Endometrial microvascular endothelial cells (primary cell): ENCODE results near the gene UBN1. TPM values are rescaled to one million over a fixed set of nuclear protein-coding genes. Genes with fewer than 3 reads are reported as not detected.

Experiments used
- in situ Hi-C: cut with HindIII; loops from 2 replicates; pipeline ENCODE4 v1.10.0; 2017; ENCODE audit warnings: low sequenced_read_pairs, low pct_unique_long_range_greater_than_20kb; ENCODE audit errors: inconsistent ontology term
- total RNA-seq: library from RNA; depleted of rRNA; stranded (reverse); fragments of >200 nt; gene quantifications from one replicate; pipeline ENCODE4 v1.2.3, GENCODE V29; 2015; ENCODE audit errors: inconsistent ontology term

Gene UBN1
- total RNA-seq, 1 donor from 2014 or later = 28.2 TPM

DNA sequence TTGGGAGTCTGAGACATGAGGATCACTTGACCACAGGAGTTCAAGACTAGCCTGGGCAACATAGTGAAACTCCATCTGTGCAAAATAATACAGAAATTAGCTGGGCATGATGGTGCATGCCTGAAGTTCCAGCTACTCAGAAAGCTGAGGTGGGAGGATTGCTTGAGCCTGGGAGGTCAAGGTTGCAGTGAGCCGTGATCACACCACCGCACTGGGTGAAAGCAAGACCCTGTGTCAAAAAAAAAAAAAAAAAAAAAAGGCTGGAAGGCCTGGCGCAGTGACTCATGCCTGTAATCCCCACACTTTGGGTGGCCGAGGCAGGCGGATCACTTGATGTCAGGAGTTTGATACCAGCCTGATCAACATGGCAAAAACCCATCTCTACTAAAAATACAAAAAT lies 8.1 kb downstream of the UBN1 start:
- in situ Hi-C loops = no loop called here

DNA sequence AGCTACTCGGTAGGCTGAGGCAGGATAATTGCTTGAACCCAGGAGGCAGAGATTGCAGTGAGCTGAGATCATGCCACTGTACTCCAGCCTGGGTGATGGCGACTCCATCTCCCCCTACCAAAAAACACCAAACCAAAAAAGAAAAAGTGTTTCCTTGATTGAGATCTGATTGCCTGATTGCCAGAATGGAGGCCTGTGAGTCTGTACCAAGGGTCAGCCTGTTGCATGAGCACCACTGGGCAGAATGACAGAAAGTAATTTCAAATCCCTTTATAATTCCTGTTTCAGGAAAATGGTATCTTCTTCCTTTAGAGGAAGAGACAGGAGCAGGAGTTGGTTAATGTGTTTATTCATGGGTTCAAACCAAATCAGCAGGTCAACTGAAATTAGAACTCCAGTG lies 8.5 kb downstream of the UBN1 start:
- in situ Hi-C loops = no loop called here

- in situ Hi-C loops = no loop called here
Observed at GRCh38 chr16:4859190-4859899, 12.1 kb downstream of the UBN1 start.

DNA sequence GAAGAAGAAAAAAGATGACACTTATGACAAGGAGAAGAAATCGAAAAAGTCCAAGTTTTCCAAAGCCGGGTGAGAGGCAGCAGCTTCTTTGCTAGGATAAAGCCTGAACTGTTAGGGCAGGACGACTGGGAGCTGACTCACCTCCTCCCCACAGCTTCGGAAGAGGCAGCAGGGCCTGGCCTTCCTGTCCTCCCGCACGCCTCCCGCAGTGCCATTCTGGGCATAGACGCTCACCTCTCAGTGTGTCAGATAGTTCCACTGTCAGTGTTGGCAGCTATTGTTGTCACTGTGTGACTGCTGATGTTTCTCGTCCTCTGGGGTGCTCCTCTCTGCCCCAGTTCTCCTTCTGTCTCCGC lies 12.6 kb downstream of the UBN1 start:
- in situ Hi-C loops = no loop called here

GRCh38 chr16:4860727-4861342 lies 13.6 kb downstream of the UBN1 start:
- in situ Hi-C loops = no loop called here

DNA sequence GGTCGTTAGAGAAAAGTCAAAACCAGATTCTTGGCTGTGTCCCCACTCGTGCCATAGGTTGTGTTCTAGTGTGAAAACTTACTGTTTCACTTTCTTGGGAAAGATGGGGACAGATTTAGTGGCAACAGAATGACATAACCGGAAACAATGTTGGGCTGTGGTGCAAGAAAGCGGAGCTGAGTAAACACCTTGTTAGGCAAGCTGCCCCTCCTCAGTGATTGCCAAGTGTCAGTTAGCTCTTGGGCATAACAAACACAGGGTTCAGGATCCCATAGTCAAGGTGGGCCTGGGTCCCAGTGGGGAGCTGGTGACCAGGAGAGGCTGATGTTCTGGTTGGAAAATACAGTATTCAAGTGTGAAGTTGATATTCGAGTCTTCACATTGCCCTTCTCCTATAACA lies 15.4 kb downstream of the UBN1 start:
- in situ Hi-C loops = no loop called here

GRCh38 chr16:4864728-4865127 lies 17.4 kb downstream of the UBN1 start:
- in situ Hi-C loops = no loop called here

DNA sequence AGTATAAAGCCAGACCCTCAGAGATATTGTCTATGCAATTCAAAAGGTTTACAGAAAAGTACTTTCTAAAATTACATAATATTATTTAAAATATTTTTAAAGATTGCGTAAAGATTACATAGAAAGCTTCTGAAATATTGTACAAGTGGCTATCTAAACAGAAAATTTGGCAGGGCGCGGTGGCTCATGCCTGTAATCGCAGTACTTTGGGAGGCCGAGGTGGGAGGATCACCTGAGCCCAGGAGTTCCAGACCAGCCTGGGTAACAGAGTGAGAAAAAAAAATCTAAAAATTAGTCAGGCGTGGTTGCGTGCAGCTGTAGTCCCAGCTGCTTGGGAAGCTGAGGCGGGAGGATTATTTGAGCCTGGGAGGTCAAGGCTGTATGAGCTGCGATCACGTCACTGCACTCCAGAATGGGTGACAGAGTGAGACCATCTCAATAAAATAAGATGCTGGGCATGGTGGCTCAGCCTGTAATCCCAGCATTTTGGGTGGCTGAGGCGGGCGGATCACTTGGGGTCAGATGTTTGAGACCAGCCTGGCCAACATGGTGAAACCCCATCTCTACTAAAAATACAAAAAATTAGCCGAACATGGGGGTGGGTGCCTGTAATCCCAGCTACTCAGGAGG lies 18.1 kb downstream of the UBN1 start:
- in situ Hi-C loops = no loop called here

DNA sequence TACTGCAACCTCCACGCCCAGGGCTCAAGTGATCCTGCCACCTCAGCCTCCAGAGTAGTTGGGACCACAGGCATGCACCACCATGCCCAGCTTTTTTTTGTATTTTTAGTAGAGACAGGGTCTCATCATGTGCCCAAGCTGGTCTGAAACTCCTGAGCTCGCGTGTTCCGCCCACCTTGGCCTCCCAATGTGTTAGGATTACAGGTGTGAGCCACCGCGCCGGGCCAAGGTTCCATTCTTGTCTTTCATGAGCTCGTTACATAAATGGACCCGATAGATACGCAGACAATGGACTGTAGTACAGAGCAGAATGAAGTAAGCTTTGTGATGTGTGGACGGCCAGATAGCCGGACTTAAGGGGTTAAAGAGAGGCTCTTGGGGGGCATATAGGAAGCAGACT lies 19.3 kb downstream of the UBN1 start:
- in situ Hi-C loops = no loop called here

DNA sequence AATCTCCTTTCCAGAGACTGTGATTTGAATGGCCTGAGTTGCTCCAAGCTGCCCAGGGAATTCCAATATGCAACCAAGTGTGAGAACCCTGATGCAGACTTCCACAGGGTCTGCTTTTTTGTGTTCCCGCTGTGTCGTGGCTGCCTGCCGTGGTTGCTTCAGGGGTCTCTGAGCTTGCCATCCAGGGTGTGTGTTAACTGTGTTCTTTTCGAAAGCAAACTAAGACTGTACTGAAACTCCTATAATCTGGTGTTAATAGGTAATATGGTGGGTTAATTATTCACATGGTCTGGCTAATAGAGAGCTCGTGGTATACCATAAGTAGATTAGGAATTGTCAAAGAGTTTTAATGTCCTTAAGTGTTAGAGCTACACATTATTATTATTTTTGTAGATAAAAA lies 20.7 kb downstream of the UBN1 start:
- in situ Hi-C loops = no loop called here

DNA sequence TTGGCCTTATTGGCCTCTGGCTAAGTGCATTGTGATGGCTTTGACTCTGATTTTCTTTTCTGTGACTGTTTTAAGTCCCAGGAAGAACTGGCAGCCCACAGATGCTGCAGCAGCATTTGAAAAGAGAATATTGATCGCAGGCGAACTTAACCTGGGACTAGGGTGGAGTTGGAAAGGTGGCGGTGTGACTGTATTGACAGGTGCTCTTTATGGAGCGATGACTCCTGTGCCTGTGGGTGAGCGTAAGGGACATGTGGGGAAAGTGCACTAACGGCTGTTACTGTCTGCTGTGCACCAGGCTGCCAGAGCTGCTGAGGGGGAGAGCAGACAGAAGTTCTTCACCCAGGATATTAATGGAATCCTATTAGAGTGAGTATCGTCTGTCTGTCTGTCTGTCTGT lies 21.3 kb downstream of the UBN1 start:
- in situ Hi-C loops = no loop called here

GRCh38 chr16:4869147-4869805 lies 22.0 kb downstream of the UBN1 start:
- in situ Hi-C loops = no loop called here

DNA sequence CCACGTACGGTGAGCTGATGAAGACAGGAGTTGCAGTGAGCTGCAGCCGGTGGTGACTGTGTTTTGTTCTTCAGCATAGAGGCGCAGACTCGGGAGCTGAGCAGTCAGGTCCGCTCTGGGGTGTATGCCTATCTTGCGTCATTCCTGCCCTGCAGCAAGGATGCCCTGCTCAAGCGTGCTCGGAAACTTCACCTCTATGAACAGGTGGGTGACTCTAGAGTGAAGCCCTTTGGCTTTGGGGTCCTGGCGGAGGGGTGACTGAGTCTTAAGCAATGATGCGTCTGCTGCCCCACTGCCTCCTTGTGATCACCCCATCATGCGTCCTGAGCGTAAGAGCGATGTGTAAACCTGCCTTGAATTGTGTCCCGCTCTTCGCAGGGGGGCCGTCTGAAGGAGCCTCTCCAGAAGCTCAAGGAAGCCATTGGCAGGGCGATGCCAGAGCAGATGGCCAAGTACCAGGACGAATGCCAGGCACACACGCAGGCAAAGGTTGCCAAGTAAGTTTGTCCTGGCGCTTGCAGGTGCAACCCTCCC lies 22.9 kb downstream of the UBN1 start:
- in situ Hi-C loops = no loop called here

- in situ Hi-C loops = no loop called here
Observed at GRCh38 chr16:4871071-4871470, 23.8 kb downstream of the UBN1 start.

- in situ Hi-C loops = no loop called here
Observed at GRCh38 chr16:4873091-4873490, 25.8 kb downstream of the UBN1 start.

GRCh38 chr16:4874666-4875065 lies 27.4 kb downstream of the UBN1 start:
- in situ Hi-C loops = no loop called here

GRCh38 chr16:4876646-4877379 lies 29.5 kb downstream of the UBN1 start:
- in situ Hi-C loops = no loop called here

DNA sequence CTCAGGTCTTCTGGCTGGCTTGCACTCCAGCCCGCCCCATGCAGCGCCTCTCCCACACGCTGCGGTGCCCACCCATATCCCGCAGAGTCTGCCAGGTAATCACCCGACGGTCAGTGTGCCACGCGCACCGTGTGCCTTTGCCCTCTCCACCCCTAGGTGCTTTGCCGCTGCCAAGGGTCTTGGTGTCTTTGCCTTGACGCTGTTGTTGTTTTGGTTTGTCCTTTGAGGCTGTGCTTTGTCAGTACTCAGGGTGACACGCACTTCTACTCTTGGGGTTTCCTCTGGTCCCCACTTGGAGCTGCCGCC lies 30.1 kb downstream of the UBN1 start:
- in situ Hi-C loops = no loop called here

DNA sequence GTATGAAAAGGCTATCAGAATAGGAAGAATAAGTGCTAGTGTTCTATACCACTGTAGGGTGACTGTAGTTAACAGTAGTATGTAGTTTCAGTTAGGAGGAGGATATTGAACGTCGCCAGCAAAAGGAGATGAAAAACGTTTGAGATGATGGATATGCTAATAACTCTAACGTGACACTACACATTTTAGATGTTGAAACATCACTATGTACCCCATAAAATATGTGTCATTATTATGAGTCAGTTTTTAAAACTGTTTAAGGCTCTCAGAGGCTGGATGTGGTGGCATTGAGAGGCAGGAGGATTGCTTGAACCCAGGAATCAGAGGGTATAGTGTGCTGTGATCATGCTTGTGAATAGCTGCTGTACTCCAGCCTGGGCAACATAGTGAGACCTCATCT lies 31.8 kb downstream of the UBN1 start:
- in situ Hi-C loops = no loop called here
